Kidney (tissue), 14 donors: Measurements from ENCODE around the gene GREB1. TPM values are rescaled to one million over a fixed set of nuclear protein-coding genes. Genes with fewer than 3 reads are reported as not detected.

Experiments
- DNase-seq, 5 donors: peaks; one replicate each; pipeline ENCODE4 v3.0.0-alpha.2; 2013 to 2020
- FAIRE-seq: peaks from 2 replicates; lab custom pipeline; 2012; peaks lifted over from hg19 to GRCh38; lab: Jason Lieb, UNC
- H3K27ac ChIP-seq, 2 donors: one replicate each; pipeline ENCODE4 v1.7.0; 2013; ENCODE audit warnings: low read depth in 2 of 2, low read length in 2 of 2, inconsistent platforms in 1 of 2
- H3K27me3 ChIP-seq: one replicate; pipeline ENCODE4 v1.7.1; 2013; ENCODE audit warnings: low read length, inconsistent platforms; ENCODE audit not compliant: control insufficient read depth, insufficient read depth
- H3K36me3 ChIP-seq, 3 donors: one replicate each; pipeline versions ENCODE4 v1.7.0 to v1.7.1; 2013; ENCODE audit warnings: low read length in 3 of 3, control low read depth in 1 of 3, inconsistent platforms in 1 of 3; ENCODE audit not compliant: insufficient read depth in 3 of 3, control insufficient read depth in 2 of 3
- H3K4me1 ChIP-seq, 3 donors: one replicate each; pipeline versions ENCODE4 v1.7.0 to v1.7.1; 2013; ENCODE audit warnings: low read length in 3 of 3, inconsistent platforms in 1 of 3, low read depth in 1 of 3; ENCODE audit not compliant: control insufficient read depth in 2 of 3, insufficient read depth in 2 of 3
- H3K4me3 ChIP-seq, 3 donors: one replicate each; pipeline versions ENCODE4 v1.7.0 to v1.8.1; 2013; ENCODE audit warnings: low read length in 3 of 3, control low read depth in 1 of 3, inconsistent platforms in 1 of 3
- H3K9ac ChIP-seq, 3 donors: one replicate each; pipeline versions ENCODE4 v1.7.0 to v1.7.1; 2013; ENCODE audit warnings: low read length in 3 of 3, control low read depth in 1 of 3, inconsistent platforms in 1 of 3
- H3K9me3 ChIP-seq, 3 donors: one replicate each; pipeline versions ENCODE4 v1.7.0 to v1.7.1; 2013; ENCODE audit warnings: low read length in 3 of 3, control low read depth in 1 of 3, inconsistent platforms in 1 of 3; ENCODE audit not compliant: control insufficient read depth in 2 of 3, insufficient read depth in 1 of 3
- intact Hi-C: fragments of 100-400 bp; cut with DNase I; formaldehyde crosslinking; loops from one replicate; pipeline ENCODE4 v1.11.1; 2022
- polyA plus RNA-seq: library from polyadenylated mRNA; stranded (reverse); fragments of 350-450 nt; fragmentation: Illumina TruSeq; extraction: RNeasy Lipid Tissue Mini Kit (QIAGEN cat#74804); gene quantifications from one replicate; pipeline ENCODE4 v1.2.3, GENCODE V29; 2014; ENCODE audit warnings: low read depth, low replicate concordance; ENCODE audit not compliant: insufficient read depth
- total RNA-seq: library from RNA; stranded (reverse); fragmentation: NEBNext Ultra II Directional; extraction: Animal tissue kit (Norgen Biotek cat#: 25700); gene quantifications from one replicate; pipeline ENCODE4 v1.2.1, GENCODE V29; 2021
- TF ChIP-seq, protein P1 (sequence below): IDR thresholded peaks from 3 replicates; pipeline ENCODE4 v1.5.1; 2012; ENCODE audit warnings: mild to moderate bottlenecking, moderate library complexity, borderline replicate concordance; ENCODE audit not compliant: insufficient read depth; ENCODE audit errors: extremely low read depth
- donor health status: control.
- donor health status: control.
- donor health status: control.
- donor health status: control.
- donor health status: control.
- donor health status: DM: yes; HTN: yes; CAD: no.
- donor health status: Normal renal cell carcinoma (clear cell type).

Gene GREB1
- total and polyA plus RNA-seq, 2 donors from 2014 or later, result 0.98 to 1.8 TPM

DNA sequence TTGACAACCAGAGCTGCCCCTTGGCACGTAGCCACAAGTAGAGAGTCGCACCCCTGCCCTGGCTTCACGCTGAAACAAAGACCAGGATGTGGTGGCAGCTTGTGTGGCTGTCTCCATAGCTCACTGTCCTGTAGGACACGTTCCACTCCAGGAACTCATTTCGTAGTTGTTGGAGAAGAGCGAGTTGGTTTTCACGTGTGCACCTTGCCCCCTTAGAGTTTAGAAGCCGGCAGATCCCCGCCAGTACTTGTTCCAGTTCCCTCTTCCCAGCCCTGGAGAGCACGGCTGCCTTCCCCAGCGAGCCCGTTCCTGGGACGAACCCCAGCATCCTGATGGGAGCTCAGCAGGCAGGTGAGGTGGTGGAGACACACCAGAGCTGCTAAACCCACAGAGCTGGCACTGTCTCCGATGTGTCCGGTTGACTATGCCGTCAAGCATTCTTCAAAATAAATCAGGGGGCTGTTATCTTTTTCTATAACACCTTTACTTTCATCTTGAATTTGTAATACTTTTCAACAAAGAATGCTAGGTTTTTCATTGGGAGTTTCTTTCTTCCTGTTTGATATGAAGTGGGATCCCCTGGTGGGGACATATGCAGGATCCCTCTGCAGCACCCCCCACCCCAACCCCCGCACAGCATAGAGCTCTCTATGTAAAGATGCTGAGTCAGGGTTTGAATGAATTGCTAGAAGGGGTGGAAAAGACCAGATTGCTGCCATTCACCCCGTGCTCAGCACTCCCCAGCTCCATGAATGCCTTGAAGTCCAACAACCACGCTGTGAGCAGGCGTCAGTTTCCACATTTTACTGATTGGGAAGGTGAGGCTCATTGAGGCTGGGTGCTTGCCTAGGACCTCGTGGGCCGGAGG is 44.5 kb downstream of the GREB1 start:
- no peak for FAIRE-seq
- Histone ChIP-seq H3K9ac (no peak overlapping the region), H3K9me3 (no peaks in the 10 kb centered on the region), H3K27ac (no peak overlapping the region), H3K36me3 (no peaks in the 10 kb centered on the region), H3K4me1 (no peaks in the 10 kb centered on the region), H3K27me3 (no peaks in the 10 kb centered on the region), H3K4me3 (no peak overlapping the region)
- TF ChIP-seq, protein P1, sequence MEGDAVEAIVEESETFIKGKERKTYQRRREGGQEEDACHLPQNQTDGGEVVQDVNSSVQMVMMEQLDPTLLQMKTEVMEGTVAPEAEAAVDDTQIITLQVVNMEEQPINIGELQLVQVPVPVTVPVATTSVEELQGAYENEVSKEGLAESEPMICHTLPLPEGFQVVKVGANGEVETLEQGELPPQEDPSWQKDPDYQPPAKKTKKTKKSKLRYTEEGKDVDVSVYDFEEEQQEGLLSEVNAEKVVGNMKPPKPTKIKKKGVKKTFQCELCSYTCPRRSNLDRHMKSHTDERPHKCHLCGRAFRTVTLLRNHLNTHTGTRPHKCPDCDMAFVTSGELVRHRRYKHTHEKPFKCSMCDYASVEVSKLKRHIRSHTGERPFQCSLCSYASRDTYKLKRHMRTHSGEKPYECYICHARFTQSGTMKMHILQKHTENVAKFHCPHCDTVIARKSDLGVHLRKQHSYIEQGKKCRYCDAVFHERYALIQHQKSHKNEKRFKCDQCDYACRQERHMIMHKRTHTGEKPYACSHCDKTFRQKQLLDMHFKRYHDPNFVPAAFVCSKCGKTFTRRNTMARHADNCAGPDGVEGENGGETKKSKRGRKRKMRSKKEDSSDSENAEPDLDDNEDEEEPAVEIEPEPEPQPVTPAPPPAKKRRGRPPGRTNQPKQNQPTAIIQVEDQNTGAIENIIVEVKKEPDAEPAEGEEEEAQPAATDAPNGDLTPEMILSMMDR, result no peak
- intact Hi-C loops, result no loop called here
- peak in 1 of 5 donors; percentile 63 for DNase-seq

DNA sequence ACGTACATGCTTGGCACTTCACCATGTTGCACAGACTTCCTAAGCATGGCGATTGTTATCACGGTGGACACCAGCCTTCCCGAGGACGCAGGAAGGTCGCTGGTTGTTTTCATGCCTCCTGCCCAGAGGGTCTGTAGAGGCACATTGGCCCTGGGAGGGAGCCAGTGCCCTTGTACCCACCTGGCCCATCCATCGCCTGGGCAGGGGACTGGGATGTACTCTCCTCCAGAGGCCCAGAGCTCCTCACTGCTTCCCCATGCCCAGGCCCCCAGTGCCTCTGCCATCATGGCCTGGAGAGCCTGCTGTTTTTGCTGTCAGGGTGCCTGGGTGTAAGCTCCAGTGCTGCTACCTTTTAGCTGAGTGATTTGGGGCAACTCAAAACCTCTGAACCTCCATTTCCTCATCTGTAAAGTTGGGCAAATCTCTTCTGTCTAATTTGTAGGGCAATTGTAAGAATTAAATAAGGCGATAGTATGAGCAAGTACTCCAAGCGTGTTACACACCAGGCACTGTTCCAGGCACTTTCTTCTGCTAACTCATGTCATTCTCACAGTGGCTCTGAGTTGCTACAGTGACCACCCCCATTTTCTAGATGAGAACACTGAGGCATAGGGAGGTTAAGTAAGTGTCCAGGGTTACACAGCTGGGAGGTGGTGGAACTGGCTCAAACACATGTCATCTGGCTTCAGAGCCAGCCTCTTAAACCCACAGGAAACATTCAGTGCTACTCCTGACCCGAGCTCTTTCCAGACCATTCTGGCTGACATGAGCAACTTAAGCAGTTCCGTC is 45.3 kb downstream of the GREB1 start:
- FAIRE-seq (no peak), DNase-seq (peak in 1 of 5 donors; percentile 29)
- Histone ChIP-seq H3K9ac (no peak overlapping the region), H3K27me3 (no peaks in the 10 kb centered on the region), H3K4me1 (no peaks in the 10 kb centered on the region), H3K36me3 (no peaks in the 10 kb centered on the region), H3K4me3 (no peak overlapping the region), H3K9me3 (no peaks in the 10 kb centered on the region), H3K27ac (no peak overlapping the region)
- TF ChIP-seq, protein P1, result no peak
- intact Hi-C loops, result no loop called here

DNA sequence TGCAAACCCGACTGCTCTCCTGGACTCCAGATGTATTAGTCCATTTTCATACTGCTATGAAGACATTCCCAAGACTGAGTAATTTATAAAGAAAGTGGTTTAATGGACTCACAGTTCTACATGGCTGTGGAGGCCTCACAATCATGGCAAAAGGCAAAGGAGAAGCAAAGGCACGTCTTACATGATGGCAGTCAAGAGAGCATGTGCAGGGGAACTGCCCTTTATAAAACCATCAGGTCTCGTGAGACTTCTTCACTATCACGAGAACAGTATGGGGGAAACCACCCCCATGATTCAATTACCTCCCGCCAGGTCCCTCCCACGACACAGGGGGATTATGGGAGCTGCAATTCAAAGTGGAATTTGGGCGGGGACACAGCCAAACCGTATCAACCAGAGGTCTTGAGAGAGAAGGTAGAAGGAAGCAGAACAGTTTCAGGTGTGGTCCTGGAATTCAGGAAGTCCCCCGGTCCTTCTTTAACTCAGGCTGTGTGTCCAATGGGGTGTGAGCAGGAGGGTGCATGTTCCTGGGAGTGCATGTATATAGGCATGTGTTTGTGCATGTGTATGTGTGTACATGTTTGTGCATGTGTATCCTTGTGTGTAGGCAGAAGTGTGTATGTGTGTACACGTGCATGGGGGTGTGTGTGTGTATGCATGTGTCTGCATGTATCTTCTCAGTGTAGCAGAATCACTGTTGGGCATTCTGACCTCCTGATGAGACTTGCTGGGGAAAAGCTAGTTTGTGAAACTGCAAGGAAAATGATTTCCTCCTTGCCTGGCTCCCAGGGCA is 46.2 kb downstream of the GREB1 start:
- H3K27ac ChIP-seq, result no peak overlapping the region
- H3K4me3 ChIP-seq, result no peak overlapping the region
- H3K9ac ChIP-seq, result no peak overlapping the region
- TF ChIP-seq, protein P1, result no peak
- H3K9me3 ChIP-seq, result no peaks in the 10 kb centered on the region
- intact Hi-C loops, result loop anchor here (5.0 kb wide), 1 partner anchor 98 kb away; no protein-coding TSS in a partner anchor
- H3K4me1 ChIP-seq, result no peaks in the 10 kb centered on the region
- no peak for DNase-seq
- FAIRE-seq, result no peak
- H3K27me3 ChIP-seq, result no peaks in the 10 kb centered on the region
- H3K36me3 ChIP-seq, result no peaks in the 10 kb centered on the region
